HCT116 (cell line): ENCODE data around the gene KCNIP3. TPM values are rescaled to one million over a fixed set of nuclear protein-coding genes. Genes with fewer than 3 reads are reported as not detected.
A peak's percentile ranks its signal among the peaks of the same experiment; 100 is the strongest.

Experiments
- ATAC-seq: fragments of 200-7000 bp; cut with Tn5 transposase; 2 replicates; pipeline ENCODE4 v1.9.1; 2020; ENCODE audit warnings: mild to moderate bottlenecking, moderate library complexity
- BruUV-seq: library from RNA; stranded (reverse); fragments of 400-500 nt; replicated peaks from 2 replicates; lab custom pipeline; 2021; lab: Mats Ljungman, UMichigan
- CTCF ChIA-PET: fragments of 300-600 bp; sonication (Branson Sonifier 250); formaldehyde crosslinking; loops from one replicate; lab custom pipeline; 2021; ENCODE audit warnings: antibody characterized with exemption; lab: Charles Lee
- POLR2A ChIA-PET: fragments of 300-600, 350-600 bp; sonication (Branson Sonifier 250); formaldehyde crosslinking; loops from one replicate; lab custom pipeline; 2021; ENCODE audit warnings: antibody characterized with exemption; lab: Charles Lee
- RAD21 ChIA-PET, 2 experiments: fragments of 300-600 bp; sonication (Branson Sonifier 250); formaldehyde crosslinking; loops; one replicate each; lab custom pipeline; 2023; ENCODE audit warnings: low total read pairs in 2 of 2; ENCODE audit not compliant: uncharacterized antibody in 2 of 2, unreplicated experiment in 2 of 2, low non-redundant PET in 1 of 2; lab: Charles Lee
- DNase-seq: peaks from one replicate; pipeline ENCODE4 v3.0.0-alpha.2; 2010; ENCODE audit warnings: low read depth, low spot score
- H2AFZ ChIP-seq: fragments of 200-600 bp; shearing (Covaris generic), sonication (generic); 2 replicates; pipeline ENCODE4 v1.6.1; 2017; ENCODE audit warnings: low read depth, mixed run types, mixed read lengths, antibody characterized with exemption, low read length; ENCODE audit not compliant: poor library complexity, severe bottlenecking
- H3K27ac ChIP-seq: 2 replicates; pipeline ENCODE4 v1.5.1; 2012; ENCODE audit warnings: low read depth, low read length
- H3K27me3 ChIP-seq: fragments of 200-600 bp; sonication (generic); 2 replicates; pipeline ENCODE4 v1.6.1; 2016; ENCODE audit warnings: mixed run types, low read length, mixed read lengths; ENCODE audit not compliant: insufficient read depth
- H3K36me3 ChIP-seq, 2 experiments: fragments of 200-500 bp in 1 of 2; fragments of 200-600 bp in 1 of 2; sonication (Bioruptor generic) in 1 of 2; sonication (generic) in 1 of 2; 2 replicates each; pipeline versions ENCODE4 v1.5.1 to v1.6.1; 2014 to 2016; ENCODE audit warnings: low read length in 2 of 2, inconsistent platforms in 1 of 2, mixed read lengths in 1 of 2, mixed run types in 1 of 2; ENCODE audit not compliant: insufficient read depth in 2 of 2, control insufficient read depth in 1 of 2
- H3K4me1 ChIP-seq, 2 experiments: fragments of 200-600 bp in 1 of 2; sonication (generic) in 1 of 2; 2 replicates each; pipeline versions ENCODE4 v1.5.1 to v1.6.1; 2012 to 2017; ENCODE audit warnings: low read length in 2 of 2, inconsistent platforms in 1 of 2, mild to moderate bottlenecking in 1 of 2, mixed read lengths in 1 of 2, mixed run types in 1 of 2, moderate library complexity in 1 of 2; ENCODE audit not compliant: insufficient read depth in 2 of 2, control insufficient read depth in 1 of 2
- H3K4me2 ChIP-seq: fragments of 200-600 bp; sonication (generic); 2 replicates; pipeline ENCODE4 v1.6.1; 2017; ENCODE audit warnings: mixed run types, low read length, mixed read lengths
- H3K4me3 ChIP-seq, 2 experiments: fragments of 200-600 bp in 1 of 2; sonication (generic) in 1 of 2; replicated peaks in 1 of 2; 2 replicates each; pipeline ENCODE4 v1.5.1; 2011 to 2016; ENCODE audit warnings: low read length in 2 of 2, control low read depth in 1 of 2, low read depth in 1 of 2, mild to moderate bottlenecking in 1 of 2, mixed read lengths in 1 of 2, mixed run types in 1 of 2
- H3K79me2 ChIP-seq: fragments of 200-600 bp; sonication (generic); 2 replicates; pipeline ENCODE4 v1.6.1; 2017; ENCODE audit warnings: mild to moderate bottlenecking, mixed run types, low read length, moderate library complexity, mixed read lengths; ENCODE audit not compliant: insufficient read depth
- H3K9ac ChIP-seq: fragments of 200-600 bp; sonication (generic); 2 replicates; pipeline ENCODE4 v1.6.1; 2016; ENCODE audit warnings: low read length, mixed read lengths
- H3K9me2 ChIP-seq: fragments of 200-600 bp; sonication (generic), shearing (Covaris generic); 2 replicates; pipeline ENCODE4 v1.6.1; 2017; ENCODE audit warnings: mixed run types, mild to moderate bottlenecking, moderate library complexity; ENCODE audit not compliant: insufficient read depth
- H3K9me3 ChIP-seq, 2 experiments: fragments of 200-500 bp in 1 of 2; fragments of 200-600 bp in 1 of 2; sonication (Bioruptor generic) in 1 of 2; sonication (generic) in 1 of 2; 2 replicates each; pipeline ENCODE4 v1.6.1; 2014 to 2017; ENCODE audit warnings: low read length in 2 of 2, mixed read lengths in 2 of 2, inconsistent platforms in 1 of 2, low read depth in 1 of 2, mild to moderate bottlenecking in 1 of 2, mixed run types in 1 of 2, moderate library complexity in 1 of 2; ENCODE audit not compliant: control insufficient read depth in 1 of 2, insufficient read depth in 1 of 2
- H4K20me1 ChIP-seq: fragments of 200-600 bp; sonication (generic), shearing (Covaris generic); 2 replicates; pipeline ENCODE4 v1.6.1; 2017; ENCODE audit warnings: mixed run types, mild to moderate bottlenecking, moderate library complexity; ENCODE audit not compliant: insufficient read depth
- ELF1 ChIP-seq: IDR thresholded peaks from 2 replicates; pipeline ENCODE4 v1.6.1; 2012; ENCODE audit warnings: low read depth, borderline replicate concordance
- FOSL1 ChIP-seq: IDR thresholded peaks from 2 replicates; pipeline ENCODE4 v1.6.1; 2012; ENCODE audit warnings: low read depth
- JUND ChIP-seq: IDR thresholded peaks from 2 replicates; pipeline ENCODE4 v1.6.1; 2012
- POLR2A ChIP-seq: IDR thresholded peaks from 2 replicates; pipeline ENCODE4 v1.7.0; 2011; ENCODE audit warnings: borderline replicate concordance; ENCODE audit not compliant: insufficient read depth, insufficient read length; ENCODE audit errors: extremely low read depth
- RAD21 ChIP-seq: IDR thresholded peaks from 2 replicates; pipeline ENCODE4 v1.6.1; 2012; ENCODE audit warnings: low read depth, mild to moderate bottlenecking
- SIN3A ChIP-seq: IDR thresholded peaks from 2 replicates; pipeline ENCODE4 v1.6.1; 2012; ENCODE audit warnings: low read depth
- SP1 ChIP-seq: IDR thresholded peaks from 2 replicates; pipeline ENCODE4 v1.6.1; 2012; ENCODE audit warnings: low read depth
- SRF ChIP-seq: IDR thresholded peaks from 2 replicates; pipeline ENCODE4 v1.6.1; 2012; ENCODE audit warnings: low read depth
- TCF7L2 ChIP-seq: IDR thresholded peaks from 2 replicates; pipeline ENCODE4 v1.7.0; 2011; ENCODE audit warnings: borderline replicate concordance, inconsistent platforms; ENCODE audit not compliant: insufficient read depth, insufficient read length; ENCODE audit errors: extremely low read depth
- ZFX ChIP-seq: fragments of 450-650 bp; IDR thresholded peaks from 2 replicates; pipeline ENCODE4 v1.6.1; 2017
- intact Hi-C: fragments of 100-400 bp; cut with micrococcal nuclease; formaldehyde crosslinking; loops from 2 replicates; pipeline ENCODE4 v1.10.0; 2022
- total RNA-seq: library from RNA; stranded (reverse); gene quantifications from one replicate; pipeline ENCODE4 v1.2.1, GENCODE V29; 2021; ENCODE audit not compliant: unreplicated experiment
- TF ChIP-seq, protein P1 (sequence below), 3 experiments: fragments of 200-600 bp in 1 of 3; sonication (generic) in 1 of 3; IDR thresholded peaks in 2 of 3; conservative IDR thresholded peaks in 1 of 3; 2 replicates each; pipeline ENCODE4 v1.5.1; 2012 to 2017; ENCODE audit warnings: low read depth in 2 of 3, low read length in 2 of 3, antibody characterized with exemption in 1 of 3, borderline replicate concordance in 1 of 3, control low read depth in 1 of 3, mild to moderate bottlenecking in 1 of 3, mixed read lengths in 1 of 3, mixed run types in 1 of 3, moderate library complexity in 1 of 3; ENCODE audit not compliant: insufficient read depth in 1 of 3

The KCNIP3 gene
- total RNA-seq, 1 experiment from 2014 or later, result 3.1 TPM

DNA sequence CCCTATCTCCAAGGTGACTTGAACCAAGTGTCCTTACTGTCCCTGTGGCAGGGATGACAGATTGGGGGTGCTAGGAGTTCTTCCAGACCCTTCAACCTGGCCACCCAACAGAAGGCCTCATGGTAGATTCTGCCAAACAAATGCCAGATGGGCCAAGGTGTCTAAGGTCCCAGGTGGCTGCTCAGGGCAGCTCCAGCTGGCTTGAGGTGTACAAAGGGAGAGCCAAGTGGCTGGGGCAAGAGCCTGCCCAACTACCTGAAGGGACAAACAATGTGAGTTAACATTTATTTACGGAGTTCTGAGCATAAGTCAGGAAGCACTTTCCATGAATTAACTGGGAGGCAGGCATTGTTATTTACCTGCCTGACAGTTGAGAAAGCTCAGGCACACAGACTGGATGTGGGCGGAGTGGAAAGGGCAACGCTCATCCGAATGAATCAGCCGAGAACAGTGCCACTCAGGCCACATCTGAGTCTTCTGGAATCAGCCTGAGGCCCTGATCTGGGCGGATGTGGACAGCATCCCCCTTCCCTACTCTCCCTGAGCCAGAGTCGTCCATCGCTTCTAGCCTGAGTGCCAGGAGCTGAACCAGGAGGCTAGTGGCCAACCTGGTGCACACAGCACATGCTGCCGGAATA is 4.4 kb upstream of the KCNIP3 start:
- ATAC-seq, result peak; percentile 42
- no peak for DNase-seq
- H3K4me1 ChIP-seq, result peaks cover 0 to 9% of the 10 kb centered on the region in 2 experiments; a peak in 2 of 4 replicates
- no peaks in the 10 kb centered on the region for H4K20me1 ChIP-seq
- ChIA-PET POLR2A (interaction anchor here (0.6 kb wide), 1 partner anchor 16 kb away, joined by 3 read pairs; no protein-coding TSS in a partner anchor), RAD21 (no interaction called here), CTCF (interaction anchor here (2.1 kb wide), 1 partner anchor 15 kb away, joined by 10 read pairs; no protein-coding TSS in a partner anchor)
- TF ChIP-seq POLR2A (no peak), FOSL1 (no peak), SP1 (no peak), ELF1 (no peak), SIN3A (no peak), TCF7L2 (no peak), RAD21 (no peak), ZFX (no peak), JUND (no peak), SRF (no peak)
- TF ChIP-seq, protein P1, sequence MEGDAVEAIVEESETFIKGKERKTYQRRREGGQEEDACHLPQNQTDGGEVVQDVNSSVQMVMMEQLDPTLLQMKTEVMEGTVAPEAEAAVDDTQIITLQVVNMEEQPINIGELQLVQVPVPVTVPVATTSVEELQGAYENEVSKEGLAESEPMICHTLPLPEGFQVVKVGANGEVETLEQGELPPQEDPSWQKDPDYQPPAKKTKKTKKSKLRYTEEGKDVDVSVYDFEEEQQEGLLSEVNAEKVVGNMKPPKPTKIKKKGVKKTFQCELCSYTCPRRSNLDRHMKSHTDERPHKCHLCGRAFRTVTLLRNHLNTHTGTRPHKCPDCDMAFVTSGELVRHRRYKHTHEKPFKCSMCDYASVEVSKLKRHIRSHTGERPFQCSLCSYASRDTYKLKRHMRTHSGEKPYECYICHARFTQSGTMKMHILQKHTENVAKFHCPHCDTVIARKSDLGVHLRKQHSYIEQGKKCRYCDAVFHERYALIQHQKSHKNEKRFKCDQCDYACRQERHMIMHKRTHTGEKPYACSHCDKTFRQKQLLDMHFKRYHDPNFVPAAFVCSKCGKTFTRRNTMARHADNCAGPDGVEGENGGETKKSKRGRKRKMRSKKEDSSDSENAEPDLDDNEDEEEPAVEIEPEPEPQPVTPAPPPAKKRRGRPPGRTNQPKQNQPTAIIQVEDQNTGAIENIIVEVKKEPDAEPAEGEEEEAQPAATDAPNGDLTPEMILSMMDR (IDR thresholded peaks at IDR 0.05 in 2 of 3, conservative IDR thresholded peaks at IDR 0.05 in 1 of 3; ENCODE audit: borderline replicate concordance in 1 of 3, insufficient read depth in 1 of 3, low read depth in 2 of 3, low read length in 2 of 3), result no peak
- no peaks in the 10 kb centered on the region for H3K27me3 ChIP-seq
- intact Hi-C loops, result no loop called here
- peak overlapping the region; percentile 19 for H3K4me2 ChIP-seq
- no TSS peak for BruUV-seq
- no peak overlapping the region for H2AFZ ChIP-seq
- H3K27ac ChIP-seq, result no peak overlapping the region
- H3K9me3 ChIP-seq, result 0 out of 4 replicates have a peak, but pooled peaks cover 0 to 6% of the 10 kb centered on the region in 2 experiments
- H3K36me3 ChIP-seq, result no peaks in the 10 kb centered on the region
- H3K79me2 ChIP-seq, result no peaks in the 10 kb centered on the region
- no peak overlapping the region for H3K4me3 ChIP-seq
- no peak overlapping the region for H3K9ac ChIP-seq
- no peaks in the 10 kb centered on the region for H3K9me2 ChIP-seq
